Cardiac fibroblast (primary cell): Measurements from ENCODE around the gene PTPRR.

Experiments used
- DNase-seq, 2 donors: peaks; one replicate each; pipeline versions ENCODE4 v3.0.0 to v3.0.0-alpha.2; 2010; ENCODE audit warnings: low read depth in 2 of 2
- H3K4me3 ChIP-seq, 2 donors: replicated peaks in 1 of 2; 1 replicate in 1 of 2; 2 replicates in 1 of 2; pipeline ENCODE4 v1.5.1; 2011; ENCODE audit warnings: low read depth in 2 of 2, low read length in 2 of 2, mild to moderate bottlenecking in 2 of 2, moderate library complexity in 1 of 2
- CTCF ChIP-seq: IDR thresholded peaks from one replicate; pipeline ENCODE4 v1.5.1; 2011; ENCODE audit warnings: low read depth, mild to moderate bottlenecking, low read length, inconsistent platforms

Gene PTPRR

GRCh38 chr12:70783455-70783854, 137.1 kb downstream of the PTPRR start:
- TF ChIP-seq CTCF: no peak
- no peak overlapping the region for H3K4me3 ChIP-seq
- no peak for DNase-seq

- DNase-seq: no peak
- no peak for TF ChIP-seq CTCF
- no peak overlapping the region for H3K4me3 ChIP-seq
These were observed 141.3 kb downstream of the PTPRR start for GRCh38 chr12:70779250-70779649.

GRCh38 chr12:70774055-70774454, 146.5 kb downstream of the PTPRR start:
- H3K4me3 ChIP-seq: no peak overlapping the region
- TF ChIP-seq CTCF: no peak
- DNase-seq: peak in 1 of 2 donors; percentile 95

GRCh38 chr12:70772836-70773235, 147.7 kb downstream of the PTPRR start:
- H3K4me3 ChIP-seq: no peak overlapping the region
- no peak for TF ChIP-seq CTCF
- no peak for DNase-seq

GRCh38 chr12:70771581-70771980, 149.0 kb downstream of the PTPRR start:
- DNase-seq: no peak
- no peak overlapping the region for H3K4me3 ChIP-seq
- no peak for TF ChIP-seq CTCF

GRCh38 chr12:70763666-70764065, 156.9 kb downstream of the PTPRR start:
- DNase-seq: no peak
- TF ChIP-seq CTCF: no peak
- no peak overlapping the region for H3K4me3 ChIP-seq

GRCh38 chr12:70762000-70762399, 158.5 kb downstream of the PTPRR start:
- no peak overlapping the region for H3K4me3 ChIP-seq
- no peak for DNase-seq
- no peak for TF ChIP-seq CTCF
